ENCODE data around the gene SNRNP70. TPM values are rescaled to one million over a fixed set of nuclear protein-coding genes. Genes with fewer than 3 reads are reported as not detected.
A peak's percentile ranks its signal among the peaks of the same experiment; 100 is the strongest.

Gene SNRNP70
- total and polyA plus RNA-seq, 2 of the 13 experiments (the other 11 are each of a cell fraction or from before 2014, with no cell fraction given), result 150 to 210 TPM

- TF ChIP-seq ARID5B (CRISPR knock-in tag; IDR thresholded peaks at IDR 0.05) (0 out of 2 replicates have a peak, but pooled peaks have one; percentile 75), ZBED4 (CRISPR knock-in tag; IDR thresholded peaks at IDR 0.05; ENCODE audit: borderline replicate concordance) (no peak), ZNF572 (CRISPR knock-in tag; IDR thresholded peaks at IDR 0.05) (no peak), SALL2 (CRISPR knock-in tag; IDR thresholded peaks at IDR 0.05) (peak; percentile 81; the same call in 1 of the 2 replicates), ZBTB46 (CRISPR knock-in tag; IDR thresholded peaks at IDR 0.05; ENCODE audit: borderline replicate concordance) (no peak), CERS6 (CRISPR knock-in tag; IDR thresholded peaks at IDR 0.05) (no peak), GATAD2A (CRISPR knock-in tag; IDR thresholded peaks at IDR 0.05) (peak; percentile 73), ZNF446 (CRISPR knock-in tag; IDR thresholded peaks at IDR 0.05) (peak; percentile 77; the same call in 1 of the 2 replicates), NR2F1 (CRISPR knock-in tag; IDR thresholded peaks at IDR 0.05) (0 out of 4 replicates have a peak, but pooled peaks of 1 of the 2 experiments have one; percentile 53), HMGXB4 (CRISPR knock-in tag; IDR thresholded peaks at IDR 0.05; ENCODE audit: borderline replicate concordance in 1 of 2, low read depth in 1 of 2) (peak; percentile 33 to 77; a peak in 2 of 4 replicates)
Measured at GRCh38 chr19:49118565-49119410, 33.5 kb downstream of the SNRNP70 start, which contains the start of gene C19orf73 (continued).
